HG02798 (cell line): ENCODE data around the gene SYNE3.

Experiments
- ATAC-seq: cut with Tn5 transposase; IDR thresholded peaks from one replicate; pipeline ENCODE4 v1.9.1; 2021; ENCODE audit warnings: mild to moderate bottlenecking; ENCODE audit not compliant: unreplicated experiment, poor library complexity

SYNE3 gene

GRCh38 chr14:95541932-95542930 lies 25.8 kb upstream of the SYNE3 start:
- no peak for ATAC-seq

GRCh38 chr14:95541346-95541745 lies 24.9 kb upstream of the SYNE3 start:
- no peak for ATAC-seq

GRCh38 chr14:95540236-95540855 lies 23.9 kb upstream of the SYNE3 start:
- ATAC-seq, result no peak

- no peak for ATAC-seq
These were observed 22.5 kb upstream of the SYNE3 start for GRCh38 chr14:95538801-95539509.

GRCh38 chr14:95537298-95538089 lies 21.0 kb upstream of the SYNE3 start:
- no peak for ATAC-seq

- no peak for ATAC-seq
These were observed 20.2 kb upstream of the SYNE3 start for GRCh38 chr14:95536671-95537070.

DNA sequence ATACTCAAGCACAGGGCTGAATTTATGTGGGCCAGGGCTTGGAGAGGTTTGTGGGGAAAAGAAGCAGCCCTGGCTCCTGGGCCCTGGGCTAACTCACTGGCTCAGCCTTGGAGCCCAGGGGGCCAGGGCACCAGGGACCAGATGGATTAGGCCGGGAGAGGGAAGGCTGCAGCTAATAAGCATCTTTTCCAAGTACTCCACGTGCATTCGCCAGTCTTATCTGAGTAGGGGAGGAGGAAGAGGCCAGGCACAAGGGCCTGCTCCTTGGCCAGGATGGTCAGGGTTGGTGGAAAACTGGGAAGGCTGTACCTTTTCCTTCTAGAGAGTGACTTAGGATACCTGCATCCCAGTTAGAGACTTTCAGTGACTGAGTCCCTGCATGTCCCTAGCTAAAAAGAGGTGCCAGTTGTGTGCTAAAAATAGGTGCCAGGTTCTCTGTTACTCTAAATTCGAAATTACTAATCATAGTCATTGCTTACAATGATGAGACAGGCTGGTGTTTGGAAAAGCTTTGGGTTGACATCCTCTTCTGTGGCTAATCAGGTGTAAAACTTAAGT lies 19.7 kb upstream of the SYNE3 start:
- ATAC-seq, result no peak

DNA sequence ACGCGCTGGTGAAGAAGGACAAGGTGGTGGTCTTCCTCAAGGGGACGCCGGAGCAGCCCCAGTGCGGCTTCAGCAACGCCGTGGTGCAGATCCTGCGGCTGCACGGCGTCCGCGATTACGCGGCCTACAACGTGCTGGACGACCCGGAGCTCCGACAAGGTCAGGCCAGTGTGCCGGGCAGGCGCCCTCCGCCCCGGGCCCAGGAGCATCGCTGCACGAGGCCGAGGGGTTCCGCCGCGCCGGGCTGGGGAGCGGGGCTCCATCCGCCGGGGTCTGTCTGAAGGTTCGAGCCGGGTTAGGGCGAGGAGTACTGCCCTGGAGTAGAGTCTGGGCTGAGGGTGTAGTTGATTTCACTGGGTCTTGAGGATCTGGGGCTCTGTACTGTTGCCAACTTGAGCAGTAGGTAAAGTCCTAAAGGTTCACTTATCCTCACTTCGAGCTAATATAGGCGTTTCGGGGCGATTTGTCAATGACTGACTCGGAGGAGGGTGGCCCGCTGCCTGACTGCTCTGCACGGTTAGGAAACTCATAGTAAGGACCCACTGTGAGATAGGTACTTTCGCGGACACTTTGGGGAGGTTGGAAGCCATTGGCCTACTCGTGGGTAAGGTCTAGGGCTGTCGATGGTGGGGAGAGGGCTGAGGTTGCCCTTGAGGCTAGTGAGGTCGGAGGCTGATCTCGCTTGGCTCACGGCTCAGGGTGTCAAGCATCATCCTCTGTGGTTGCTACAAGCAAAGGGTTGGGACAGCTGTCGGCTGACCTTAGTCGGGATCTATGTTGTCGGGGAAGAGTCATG lies 19.0 kb upstream of the SYNE3 start:
- ATAC-seq, result no peak

DNA sequence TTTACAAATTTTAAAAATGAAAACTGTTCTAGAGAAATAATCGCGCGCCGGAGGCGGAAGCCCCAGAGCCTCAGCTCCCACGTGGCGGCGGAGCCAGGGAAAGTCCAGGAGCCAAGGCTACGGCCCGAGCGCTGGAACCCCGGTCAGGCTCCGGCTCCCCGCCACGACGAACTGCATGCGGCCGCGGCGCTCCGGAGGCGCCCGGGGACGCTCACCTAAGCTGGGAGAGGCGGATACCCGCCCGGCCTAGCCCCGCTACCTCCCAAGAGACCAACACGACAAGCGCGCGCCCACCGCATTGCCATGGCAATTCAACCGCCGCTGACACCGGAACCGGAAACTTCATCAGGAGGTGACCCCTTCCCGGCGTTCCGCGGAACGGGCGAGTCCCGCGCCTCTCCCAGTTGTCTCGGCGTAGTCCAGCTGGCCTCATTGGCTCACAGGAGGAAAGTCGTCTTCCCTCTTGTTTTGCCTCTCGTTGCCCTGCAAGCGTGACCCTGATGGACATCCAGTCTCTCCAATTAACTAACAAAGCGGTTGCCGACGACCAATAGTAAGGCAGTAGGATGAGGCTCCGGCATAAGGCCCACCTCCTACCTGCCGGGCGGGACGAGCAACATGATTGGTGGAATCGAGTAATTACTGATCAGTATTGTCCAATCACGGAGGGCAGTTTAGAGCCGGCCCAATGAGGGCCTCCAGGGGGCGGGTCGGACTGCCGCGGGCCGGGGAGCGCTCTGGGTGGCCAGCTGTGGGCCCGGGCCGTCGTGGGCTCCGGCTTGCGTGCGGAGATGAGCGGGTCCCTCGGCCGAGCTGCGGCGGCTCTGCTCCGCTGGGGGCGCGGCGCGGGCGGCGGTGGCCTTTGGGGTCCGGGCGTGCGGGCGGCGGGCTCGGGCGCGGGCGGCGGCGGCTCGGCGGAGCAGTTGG lies 18.1 kb upstream of the SYNE3 start, which contains the start of gene GLRX5:
Gene GLRX5, plus strand, starts transcription at position 752 of the 927 bp plus-strand sequence. Its CDS starts 40 bp downstream, at position 792.
- ATAC-seq, result peak; percentile 90

DNA sequence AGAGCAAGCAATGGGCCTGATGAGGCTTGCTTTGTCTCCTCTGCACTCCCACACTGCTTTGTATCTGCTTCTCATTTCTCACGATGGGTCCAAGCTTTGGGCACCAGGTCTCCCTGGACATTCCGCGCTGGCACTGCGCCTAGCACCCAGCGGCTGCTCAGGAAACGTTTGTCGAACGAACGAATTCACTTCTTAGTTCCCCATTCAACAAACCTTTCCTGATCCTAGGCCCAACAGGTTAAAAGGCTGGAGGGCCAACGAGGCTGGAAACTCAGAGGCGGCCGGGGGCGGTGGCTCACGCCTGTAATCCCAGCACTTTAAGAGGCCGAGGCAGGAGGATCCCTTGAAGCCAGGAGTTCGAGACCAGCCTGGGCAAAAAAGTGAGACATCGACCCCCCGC lies 17.4 kb upstream of the SYNE3 start:
- no peak for ATAC-seq

GRCh38 chr14:95533391-95533821 lies 17.0 kb upstream of the SYNE3 start:
- ATAC-seq, result no peak

GRCh38 chr14:95531969-95532368 lies 15.5 kb upstream of the SYNE3 start:
- ATAC-seq, result no peak

DNA sequence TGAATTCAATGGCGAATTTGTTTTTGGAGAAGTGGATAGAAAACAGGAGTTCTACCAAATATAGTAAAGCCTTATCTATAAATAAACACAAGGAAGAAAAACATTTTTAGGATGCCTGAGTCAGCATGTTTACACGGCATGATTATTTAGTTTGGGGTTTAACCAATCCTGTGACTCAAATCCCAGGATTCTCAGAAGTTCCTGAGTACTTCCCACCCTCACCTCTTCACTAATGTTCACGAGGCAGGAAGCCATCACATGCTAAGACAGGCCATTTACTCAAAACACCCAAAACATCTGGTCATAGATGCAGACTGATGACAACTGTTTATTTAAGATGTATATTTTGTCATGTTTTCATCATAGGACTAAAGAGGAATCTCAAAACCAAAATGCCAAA lies 15.0 kb upstream of the SYNE3 start:
- ATAC-seq, result no peak

GRCh38 chr14:95530473-95531276 lies 14.2 kb upstream of the SYNE3 start:
- ATAC-seq, result no peak

DNA sequence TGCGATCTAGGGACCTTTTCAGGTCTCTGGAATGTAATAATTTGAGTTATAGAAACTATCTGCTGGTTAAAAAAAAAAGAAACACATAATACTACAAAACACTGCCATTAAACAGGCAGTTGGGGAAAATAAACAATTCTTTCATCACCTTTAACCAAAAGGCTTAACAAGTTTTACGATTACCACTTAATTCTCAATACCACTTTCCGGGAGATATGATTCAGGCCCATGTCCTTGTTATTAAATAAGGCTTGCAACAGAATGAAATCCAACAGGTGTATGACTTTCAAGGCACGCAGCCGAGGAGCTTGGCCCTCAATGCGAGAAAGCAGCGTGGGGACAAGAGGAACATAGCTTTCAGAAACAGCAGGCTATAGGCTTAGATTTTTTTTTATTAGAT lies 12.8 kb upstream of the SYNE3 start:
- no peak for ATAC-seq

DNA sequence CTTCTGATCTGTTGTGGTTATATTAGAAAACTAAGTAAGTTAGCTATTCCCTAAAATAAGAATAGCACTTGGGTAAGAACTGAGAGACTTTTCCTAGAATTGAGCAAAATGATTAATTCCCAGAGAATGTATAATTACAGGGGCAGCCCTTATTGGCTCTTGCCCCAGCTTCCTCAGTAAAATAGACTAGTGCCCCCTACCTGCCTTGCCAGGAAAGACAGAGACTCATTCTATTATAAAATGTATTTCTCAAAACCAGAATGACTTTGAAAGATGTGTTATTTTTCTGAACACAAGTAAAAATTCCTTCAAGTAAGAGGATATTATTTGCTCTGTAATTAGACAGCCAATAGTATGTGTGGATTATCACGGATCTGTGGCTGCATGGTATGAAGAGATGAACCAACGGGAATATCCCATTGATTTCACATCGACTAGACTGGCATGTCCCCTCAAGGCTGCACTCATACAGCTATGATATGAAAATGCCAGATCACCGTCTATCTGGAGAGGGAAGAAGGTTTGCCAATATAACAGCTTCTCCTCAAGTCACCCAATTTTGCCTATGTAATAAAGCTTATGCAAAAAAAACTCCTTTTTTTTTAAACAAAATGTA lies 11.0 kb upstream of the SYNE3 start:
- ATAC-seq, result peak; percentile 48
